ENCODE results near the gene IVNS1ABP. TPM values are rescaled to one million over a fixed set of nuclear protein-coding genes. Genes with fewer than 3 reads are reported as not detected.

IVNS1ABP gene
- total and polyA plus RNA-seq, 9 of the 15 experiments (the other 6 are each of a cell fraction or from before 2014, with no cell fraction given) = 30.6 to 126 (median 77.7) TPM

DNA sequence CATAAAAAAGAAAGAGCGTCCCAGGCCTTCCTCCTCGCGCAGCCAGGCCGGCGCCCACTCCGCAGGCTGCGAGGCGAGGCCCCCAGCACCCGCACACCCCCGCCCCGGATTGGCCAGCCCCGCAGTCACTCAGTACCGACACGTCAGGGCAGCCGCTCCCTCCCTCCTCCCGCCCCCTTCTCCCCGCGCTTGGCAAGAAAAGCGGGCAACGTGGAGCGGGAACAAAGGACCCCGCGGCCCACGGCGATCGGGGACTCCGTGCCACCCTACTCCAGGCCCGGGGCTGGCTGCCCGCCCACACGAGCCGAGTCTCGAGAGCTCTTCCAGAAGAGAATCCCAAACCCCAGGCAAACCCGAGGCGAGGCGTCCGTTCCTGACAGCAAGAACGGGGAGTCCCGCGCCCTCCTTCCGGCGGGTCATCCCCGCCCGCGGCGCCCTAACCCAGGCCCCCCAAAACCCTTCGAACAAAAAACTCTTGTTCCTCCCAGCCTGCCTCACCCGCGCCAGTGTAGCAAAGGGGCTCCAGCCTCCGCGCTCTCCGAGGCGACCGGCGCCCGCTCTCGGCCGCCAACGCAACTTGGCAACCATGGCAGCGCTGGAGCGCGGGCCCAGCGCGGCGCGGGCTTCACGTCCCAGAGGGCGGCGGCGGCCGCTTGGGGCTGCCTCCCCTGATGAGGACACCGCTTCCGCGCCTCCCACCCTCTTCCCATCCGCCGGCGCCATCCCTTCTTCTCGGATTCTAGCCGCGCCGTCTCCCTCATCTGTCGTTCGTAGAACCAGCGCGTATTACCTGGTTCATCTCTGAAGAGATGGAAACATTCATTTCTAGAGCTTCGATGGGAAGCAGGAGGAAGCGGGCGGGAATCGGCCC, 645 bp downstream of the IVNS1ABP start (continued):
- TF ChIP-seq HNRNPL (IDR thresholded peaks at IDR 0.05; ENCODE audit: low read depth, low read length) = peak; percentile 91
- no peak for TF ChIP-seq RBM34 (IDR thresholded peaks at IDR 0.05; ENCODE audit: borderline replicate concordance, insufficient read depth, low read length)
- TF ChIP-seq KLF10 (CRISPR knock-in tag; IDR thresholded peaks at IDR 0.05) = no peak
- peak; percentile 34 for TF ChIP-seq SUPT5H (IDR thresholded peaks at IDR 0.05)
- TF ChIP-seq ZNF311 (CRISPR knock-in tag; IDR thresholded peaks at IDR 0.05) = no peak
- peak; percentile 60 for TF ChIP-seq PRPF4 (IDR thresholded peaks at IDR 0.05; ENCODE audit: insufficient read depth, low read depth, low read length, poor library complexity, severe bottlenecking)
- TF ChIP-seq IRF1 (CRISPR knock-in tag; IDR thresholded peaks at IDR 0.05; ENCODE audit: borderline replicate concordance) = no peak
- TF ChIP-seq TEAD4 (IDR thresholded peaks at IDR 0.05; ENCODE audit: low read length) = no peak
- no peak for TF ChIP-seq TEAD4 (CRISPR knock-in tag; IDR thresholded peaks at IDR 0.05; ENCODE audit: borderline replicate concordance)
- peak; percentile 24; the same call in 1 of the 2 replicates for TF ChIP-seq PHF8 (IDR thresholded peaks at IDR 0.05; ENCODE audit: borderline replicate concordance, low read length)
- peak; percentile 69; the same call in 1 of the 2 replicates for TF ChIP-seq ZNF12 (CRISPR knock-in tag; IDR thresholded peaks at IDR 0.05)
- TF ChIP-seq ELF2 (CRISPR knock-in tag; IDR thresholded peaks at IDR 0.05) = no peak
- TF ChIP-seq KLF16 (IDR thresholded peaks at IDR 0.05) = no peak
- TF ChIP-seq, protein P1, sequence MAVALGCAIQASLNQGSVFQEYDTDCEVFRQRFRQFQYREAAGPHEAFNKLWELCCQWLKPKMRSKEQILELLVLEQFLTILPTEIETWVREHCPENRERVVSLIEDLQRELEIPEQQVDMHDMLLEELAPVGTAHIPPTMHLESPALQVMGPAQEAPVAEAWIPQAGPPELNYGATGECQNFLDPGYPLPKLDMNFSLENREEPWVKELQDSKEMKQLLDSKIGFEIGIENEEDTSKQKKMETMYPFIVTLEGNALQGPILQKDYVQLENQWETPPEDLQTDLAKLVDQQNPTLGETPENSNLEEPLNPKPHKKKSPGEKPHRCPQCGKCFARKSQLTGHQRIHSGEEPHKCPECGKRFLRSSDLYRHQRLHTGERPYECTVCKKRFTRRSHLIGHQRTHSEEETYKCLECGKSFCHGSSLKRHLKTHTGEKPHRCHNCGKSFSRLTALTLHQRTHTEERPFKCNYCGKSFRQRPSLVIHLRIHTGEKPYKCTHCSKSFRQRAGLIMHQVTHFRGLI (CRISPR knock-in tag; IDR thresholded peaks at IDR 0.05) = no peak
- TF ChIP-seq TBP (optimal IDR thresholded peaks at IDR 0.05; ENCODE audit: low read depth, low read length) = peak; percentile 37
- no peak for TF ChIP-seq SIX5 (IDR thresholded peaks at IDR 0.05; ENCODE audit: borderline replicate concordance in 1 of 2, insufficient read depth in 1 of 2, low read depth in 1 of 2, low read length in 2 of 2)
- no peak; the same call in 1 of the 2 replicates for TF ChIP-seq ZSCAN29 (IDR thresholded peaks at IDR 0.05)
- no peak for TF ChIP-seq MAFF (IDR thresholded peaks at IDR 0.05; ENCODE audit: low read length)
- TF ChIP-seq CBX1 (IDR thresholded peaks at IDR 0.05; ENCODE audit: low read depth) = peak; percentile 64; the same call in 1 of the 2 replicates
- no peak for TF ChIP-seq NBN (IDR thresholded peaks at IDR 0.05; ENCODE audit: low read depth)
- TF ChIP-seq FOXA3 (CRISPR knock-in tag; conservative IDR thresholded peaks at IDR 0.05 in 1 of 2, IDR thresholded peaks at IDR 0.05 in 1 of 2) = no peak
- TF ChIP-seq SIN3A (IDR thresholded peaks at IDR 0.05; ENCODE audit: borderline replicate concordance in 2 of 2, control insufficient read depth in 1 of 2, low read depth in 2 of 2, low read length in 2 of 2) = no peak; a peak in 2 of 4 replicates
- TF ChIP-seq ZNF707 (CRISPR knock-in tag; conservative IDR thresholded peaks at IDR 0.05) = no peak
- TF ChIP-seq ZKSCAN8 (CRISPR knock-in tag; IDR thresholded peaks at IDR 0.05) = no peak
- TF ChIP-seq SRSF1 (IDR thresholded peaks at IDR 0.05; ENCODE audit: low read depth, low read length) = no peak
- no peak for TF ChIP-seq E2F5 (CRISPR knock-in tag; IDR thresholded peaks at IDR 0.05)
- TF ChIP-seq COPS2 (conservative IDR thresholded peaks at IDR 0.05) = no peak
